OCI-LY7 (cell line): ENCODE data around the gene ADGRF4. TPM values are rescaled to one million over a fixed set of nuclear protein-coding genes. Genes with fewer than 3 reads are reported as not detected.
"Not testable (repeated sequence)": the region's sequence is repeated elsewhere in the genome, so short reads cannot be mapped to it uniquely, and the experiment has no call there.

ENCODE experiments used
- BruUV-seq: library from RNA; stranded (reverse); fragments of 400-500 nt; replicated peaks from 2 replicates; lab custom pipeline; 2021; lab: Mats Ljungman, UMichigan
- CTCF ChIA-PET: fragments of 300-600 bp; sonication (Branson Sonifier 250); formaldehyde crosslinking; loops from one replicate; lab custom pipeline; 2022; ENCODE audit warnings: antibody characterized with exemption; ENCODE audit not compliant: unreplicated experiment; lab: Charles Lee
- POLR2A ChIA-PET: fragments of 300-600 bp; sonication (Branson Sonifier 250); formaldehyde crosslinking; loops from one replicate; lab custom pipeline; 2022; ENCODE audit warnings: antibody characterized with exemption; lab: Charles Lee
- DNase-seq: peaks from one replicate; pipeline ENCODE4 v3.0.0-alpha.2; 2015; ENCODE audit warnings: low spot score
- H2AFZ ChIP-seq: fragments of 200-600 bp; sonication (generic), shearing (Covaris generic); 2 replicates; pipeline ENCODE4 v1.6.1; 2014; ENCODE audit warnings: mild to moderate bottlenecking, antibody characterized with exemption, low read length, moderate library complexity
- H3K27ac ChIP-seq: fragments of 200-600 bp; sonication (generic); 2 replicates; pipeline ENCODE4 v1.5.1; 2014; ENCODE audit warnings: mixed run types, low read depth, mild to moderate bottlenecking, moderate library complexity, low read length, inconsistent platforms; ENCODE audit not compliant: poor library complexity, severe bottlenecking
- H3K36me3 ChIP-seq: fragments of 200-600 bp; sonication (generic); 2 replicates; pipeline ENCODE4 v1.6.1; 2014; ENCODE audit warnings: mild to moderate bottlenecking, antibody characterized with exemption, low read length, moderate library complexity, mixed read lengths; ENCODE audit not compliant: insufficient read depth
- H3K4me1 ChIP-seq: fragments of 200-600 bp; sonication (generic); 2 replicates; pipeline ENCODE4 v1.5.1; 2014; ENCODE audit warnings: mild to moderate bottlenecking, low read length; ENCODE audit not compliant: insufficient read depth, poor library complexity, severe bottlenecking
- H3K4me2 ChIP-seq: fragments of 200-600 bp; sonication (generic); 2 replicates; pipeline ENCODE4 v1.6.1; 2014; ENCODE audit warnings: mild to moderate bottlenecking, low read length
- H3K4me3 ChIP-seq: fragments of 200-600 bp; sonication (generic); 2 replicates; pipeline ENCODE4 v1.5.1; 2014; ENCODE audit warnings: mild to moderate bottlenecking, low read depth, low read length; ENCODE audit not compliant: poor library complexity, severe bottlenecking
- H3K79me2 ChIP-seq: fragments of 200-600 bp; sonication (generic); 2 replicates; pipeline ENCODE4 v1.6.1; 2016; ENCODE audit warnings: low read depth, mild to moderate bottlenecking, low read length, moderate library complexity, mixed read lengths; ENCODE audit not compliant: insufficient read depth
- H3K9me2 ChIP-seq: fragments of 200-600 bp; sonication (generic); 2 replicates; pipeline ENCODE4 v1.6.1; 2016; ENCODE audit warnings: mild to moderate bottlenecking, low read length, mixed read lengths; ENCODE audit not compliant: insufficient read depth
- H3K9me3 ChIP-seq: fragments of 200-600 bp; sonication (generic); 2 replicates; pipeline ENCODE4 v1.6.1; 2014; ENCODE audit warnings: mild to moderate bottlenecking, mixed run types, low read length, mixed read lengths
- H4K20me1 ChIP-seq: fragments of 200-600 bp; sonication (generic); 2 replicates; pipeline ENCODE4 v1.6.1; 2014; ENCODE audit warnings: mild to moderate bottlenecking, antibody characterized with exemption, low read length, moderate library complexity, mixed read lengths; ENCODE audit not compliant: insufficient read depth
- EZH2phosphoT487 ChIP-seq: fragments of 200-600 bp; sonication (generic); IDR thresholded peaks from 2 replicates; pipeline ENCODE4 v1.6.1; 2018; ENCODE audit warnings: low read depth, borderline replicate concordance, mild to moderate bottlenecking, mixed run types, antibody characterized with exemption, low read length, moderate library complexity, mixed read lengths
- intact Hi-C: fragments of 100-400 bp; cut with micrococcal nuclease; formaldehyde crosslinking; loops from one replicate; pipeline ENCODE4 v1.10.0; 2022; ENCODE audit not compliant: unreplicated experiment
- total RNA-seq, 2 experiments: library from RNA; depleted of rRNA in 1 of 2; stranded (reverse); fragments of >200 nt in 1 of 2; shearing (Covaris generic) in 1 of 2; gene quantifications; 2 replicates each; pipeline ENCODE4 v1.2.3, GENCODE V29; 2014 to 2022
- TF ChIP-seq, protein P1 (sequence below): fragments of 200-600 bp; sonication (generic); conservative IDR thresholded peaks from 2 replicates; pipeline ENCODE4 v1.5.1; 2014; ENCODE audit warnings: mild to moderate bottlenecking, antibody characterized with exemption, low read length, moderate library complexity, mixed read lengths

The ADGRF4 gene
- total RNA-seq, 2 experiments from 2014 or later = not detected

GRCh38 chr6:47740714-47741113, 42.3 kb downstream of the ADGRF4 start:
- Histone ChIP-seq H3K9me3 (no peaks in the 10 kb centered on the region), H4K20me1 (no peaks in the 10 kb centered on the region), H3K4me2 (no peak overlapping the region), H3K79me2 (no peaks in the 10 kb centered on the region), H3K27ac (no peak overlapping the region), H3K36me3 (no peaks in the 10 kb centered on the region), H3K4me3 (no peak overlapping the region), H2AFZ (no peak overlapping the region), H3K9me2 (no peaks in the 10 kb centered on the region), H3K4me1 (no peaks in the 10 kb centered on the region)
- CTCF ChIA-PET = interaction anchor here (0.5 kb wide), 1 partner anchor 45 kb away, joined by 3 read pairs; no protein-coding TSS in a partner anchor
- intact Hi-C loops = no loop called here
- BruUV-seq = no TSS peak
- TF ChIP-seq EZH2phosphoT487 = no peak
- TF ChIP-seq, protein P1, sequence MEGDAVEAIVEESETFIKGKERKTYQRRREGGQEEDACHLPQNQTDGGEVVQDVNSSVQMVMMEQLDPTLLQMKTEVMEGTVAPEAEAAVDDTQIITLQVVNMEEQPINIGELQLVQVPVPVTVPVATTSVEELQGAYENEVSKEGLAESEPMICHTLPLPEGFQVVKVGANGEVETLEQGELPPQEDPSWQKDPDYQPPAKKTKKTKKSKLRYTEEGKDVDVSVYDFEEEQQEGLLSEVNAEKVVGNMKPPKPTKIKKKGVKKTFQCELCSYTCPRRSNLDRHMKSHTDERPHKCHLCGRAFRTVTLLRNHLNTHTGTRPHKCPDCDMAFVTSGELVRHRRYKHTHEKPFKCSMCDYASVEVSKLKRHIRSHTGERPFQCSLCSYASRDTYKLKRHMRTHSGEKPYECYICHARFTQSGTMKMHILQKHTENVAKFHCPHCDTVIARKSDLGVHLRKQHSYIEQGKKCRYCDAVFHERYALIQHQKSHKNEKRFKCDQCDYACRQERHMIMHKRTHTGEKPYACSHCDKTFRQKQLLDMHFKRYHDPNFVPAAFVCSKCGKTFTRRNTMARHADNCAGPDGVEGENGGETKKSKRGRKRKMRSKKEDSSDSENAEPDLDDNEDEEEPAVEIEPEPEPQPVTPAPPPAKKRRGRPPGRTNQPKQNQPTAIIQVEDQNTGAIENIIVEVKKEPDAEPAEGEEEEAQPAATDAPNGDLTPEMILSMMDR = no peak
- no peak for DNase-seq
- POLR2A ChIA-PET = no interaction called here

GRCh38 chr6:47741807-47742206, 43.4 kb downstream of the ADGRF4 start:
- Histone ChIP-seq H3K36me3 (no peaks in the 10 kb centered on the region), H4K20me1 (no peaks in the 10 kb centered on the region), H3K9me2 (no peaks in the 10 kb centered on the region), H3K79me2 (no peaks in the 10 kb centered on the region), H3K9me3 (no peaks in the 10 kb centered on the region), H3K4me1 (no peaks in the 10 kb centered on the region), H3K27ac (no peak overlapping the region), H3K4me2 (no peak overlapping the region), H3K4me3 (no peak overlapping the region), H2AFZ (no peak overlapping the region)
- BruUV-seq = no TSS peak
- POLR2A ChIA-PET = interaction anchor here (1.4 kb wide), 1 partner anchor 9 kb away, joined by 6 read pairs; no protein-coding TSS in a partner anchor
- CTCF ChIA-PET = no interaction called here
- TF ChIP-seq, protein P1 = no peak
- TF ChIP-seq EZH2phosphoT487 = no peak
- no peak for DNase-seq
- intact Hi-C loops = no loop called here

DNA sequence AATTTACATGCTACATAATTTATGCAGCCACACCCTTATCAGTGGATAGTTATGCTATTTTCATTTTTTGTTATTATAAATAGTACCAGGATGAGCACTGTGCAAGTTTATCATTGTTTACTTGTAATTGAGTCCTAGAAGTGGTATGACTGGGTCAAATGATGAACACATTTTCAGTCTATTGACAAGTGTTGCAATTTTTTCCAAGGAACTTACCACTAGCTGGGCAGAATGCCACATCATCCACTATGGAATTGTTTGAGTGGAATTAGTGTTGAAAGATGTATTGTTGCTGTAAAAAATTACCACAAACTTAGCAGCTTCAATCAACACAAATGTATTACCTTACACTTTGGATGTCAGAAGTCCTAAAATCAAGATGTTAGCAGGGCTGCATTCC, 45.4 kb downstream of the ADGRF4 start:
- no peak for DNase-seq
- Histone ChIP-seq H3K9me3 (no peaks in the 10 kb centered on the region), H4K20me1 (no peaks in the 10 kb centered on the region), H3K9me2 (no peaks in the 10 kb centered on the region), H3K79me2 (no peaks in the 10 kb centered on the region), H3K27ac (no peak overlapping the region), H3K4me2 (no peak overlapping the region), H2AFZ (no peak overlapping the region), H3K4me1 (no peaks in the 10 kb centered on the region), H3K36me3 (no peaks in the 10 kb centered on the region), H3K4me3 (no peak overlapping the region)
- intact Hi-C loops = no loop called here
- POLR2A ChIA-PET = no interaction called here
- no peak for TF ChIP-seq EZH2phosphoT487
- TF ChIP-seq, protein P1 = no peak
- BruUV-seq = no TSS peak
- CTCF ChIA-PET = no interaction called here

DNA sequence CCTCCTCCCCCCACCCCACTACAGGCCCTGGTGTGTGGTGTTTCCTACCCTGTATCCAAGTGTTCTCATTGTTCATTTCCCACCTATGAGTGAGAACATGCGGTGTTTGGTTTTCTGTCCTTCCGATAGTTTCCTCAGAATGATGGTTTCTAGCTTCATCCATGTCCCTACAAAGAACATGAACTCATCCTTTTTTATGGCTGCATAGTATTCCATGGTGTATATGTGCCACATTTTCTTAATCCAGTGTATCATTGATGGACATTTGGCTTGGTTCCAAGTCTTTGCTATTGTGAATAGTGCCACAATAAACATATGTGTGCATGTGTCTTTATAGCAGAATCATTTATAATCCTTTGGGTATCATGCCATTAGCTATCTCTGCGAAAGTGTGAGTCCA, 46.9 kb downstream of the ADGRF4 start:
- H3K4me1 ChIP-seq, H2AFZ ChIP-seq, BruUV-seq, H3K4me3 ChIP-seq, DNase-seq, H3K36me3 ChIP-seq, H3K79me2 ChIP-seq, H3K27ac ChIP-seq, POLR2A ChIA-PET, H4K20me1 ChIP-seq, H3K9me2 ChIP-seq, H3K4me2 ChIP-seq, H3K9me3 ChIP-seq, intact Hi-C loops: not testable (repeated sequence)
- CTCF ChIA-PET = interaction anchor here (0.6 kb wide), 1 partner anchor 1708 kb away, joined by 4 read pairs; no protein-coding TSS in a partner anchor
